ENCODE results near the gene SURF2. TPM values are rescaled to one million over a fixed set of nuclear protein-coding genes. Genes with fewer than 3 reads are reported as not detected.

Gene SURF2
- total RNA-seq, 1 donor from 2014 or later, result 20.0 TPM

DNA sequence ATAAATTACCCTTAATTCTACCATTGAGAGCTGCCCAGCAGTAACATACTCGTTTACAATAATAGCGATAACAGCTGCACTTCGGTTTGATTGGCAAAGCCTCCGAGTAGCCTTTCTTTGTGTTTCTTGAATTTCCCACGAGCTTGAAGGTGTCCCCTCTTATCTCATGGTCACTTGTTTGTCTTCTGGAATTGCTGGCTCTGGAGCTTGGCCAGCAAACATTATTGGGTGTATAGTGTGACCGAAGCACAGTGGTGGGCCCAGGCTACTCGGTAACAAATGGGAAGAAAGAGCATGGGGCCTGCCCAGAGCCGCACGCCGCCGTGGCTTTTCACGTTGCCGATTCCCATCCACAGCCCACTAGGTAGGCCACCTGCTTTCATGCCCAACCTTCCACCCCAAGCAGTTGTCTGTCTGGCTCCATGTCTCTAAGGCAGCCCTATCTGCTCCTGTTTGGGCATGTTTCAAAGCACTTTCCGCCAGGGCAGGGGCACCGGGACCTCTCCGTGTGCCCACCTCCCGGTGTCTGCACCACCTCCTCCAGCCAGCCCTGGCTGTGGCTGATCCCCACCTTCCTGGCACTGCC lies 28.5 kb downstream of the SURF2 start:
- H3K4me1 Mint-ChIP-seq (ENCODE audit: low read depth, unreplicated experiment), result no peaks in the 10 kb centered on the region
- no peaks in the 10 kb centered on the region for H3K4me1 ChIP-seq (ENCODE audit: insufficient read depth, low read length)
- H3K4me3 Mint-ChIP-seq (ENCODE audit: unreplicated experiment), result no peak overlapping the region
- H3K4me2 ChIP-seq (ENCODE audit: low read length), result no peak overlapping the region
- H3K9me3 ChIP-seq (ENCODE audit: insufficient read depth, low read depth, low read length), result peaks cover 5% of the 10 kb centered on the region
- no peaks in the 10 kb centered on the region for H3K79me2 ChIP-seq (ENCODE audit: insufficient read depth, low read length)
- no peak overlapping the region for H3K9ac ChIP-seq (ENCODE audit: low read length)
- H3K9me3 Mint-ChIP-seq (ENCODE audit: unreplicated experiment), result peaks cover 1% of the 10 kb centered on the region
- H3K27ac Mint-ChIP-seq (ENCODE audit: unreplicated experiment), result no peak overlapping the region
- no peak overlapping the region for H3K27ac ChIP-seq (ENCODE audit: low read depth, low read length)
- no peaks in the 10 kb centered on the region for H3K27me3 ChIP-seq (ENCODE audit: insufficient read depth, low read length)
- DNase-seq (ENCODE audit: low read depth) (no peak), FAIRE-seq (no peak)
- no peak overlapping the region for H2AFZ ChIP-seq (ENCODE audit: low read depth, low read length)
- no peaks in the 10 kb centered on the region for H3K36me3 ChIP-seq (ENCODE audit: insufficient read depth, low read length)
- H3K4me3 ChIP-seq (ENCODE audit: insufficient read depth, low read depth, low read length), result no peak overlapping the region
- peaks cover 22% of the 10 kb centered on the region for H3K27me3 Mint-ChIP-seq (ENCODE audit: low read depth, unreplicated experiment)
- TF ChIP-seq, protein P1, sequence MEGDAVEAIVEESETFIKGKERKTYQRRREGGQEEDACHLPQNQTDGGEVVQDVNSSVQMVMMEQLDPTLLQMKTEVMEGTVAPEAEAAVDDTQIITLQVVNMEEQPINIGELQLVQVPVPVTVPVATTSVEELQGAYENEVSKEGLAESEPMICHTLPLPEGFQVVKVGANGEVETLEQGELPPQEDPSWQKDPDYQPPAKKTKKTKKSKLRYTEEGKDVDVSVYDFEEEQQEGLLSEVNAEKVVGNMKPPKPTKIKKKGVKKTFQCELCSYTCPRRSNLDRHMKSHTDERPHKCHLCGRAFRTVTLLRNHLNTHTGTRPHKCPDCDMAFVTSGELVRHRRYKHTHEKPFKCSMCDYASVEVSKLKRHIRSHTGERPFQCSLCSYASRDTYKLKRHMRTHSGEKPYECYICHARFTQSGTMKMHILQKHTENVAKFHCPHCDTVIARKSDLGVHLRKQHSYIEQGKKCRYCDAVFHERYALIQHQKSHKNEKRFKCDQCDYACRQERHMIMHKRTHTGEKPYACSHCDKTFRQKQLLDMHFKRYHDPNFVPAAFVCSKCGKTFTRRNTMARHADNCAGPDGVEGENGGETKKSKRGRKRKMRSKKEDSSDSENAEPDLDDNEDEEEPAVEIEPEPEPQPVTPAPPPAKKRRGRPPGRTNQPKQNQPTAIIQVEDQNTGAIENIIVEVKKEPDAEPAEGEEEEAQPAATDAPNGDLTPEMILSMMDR (IDR thresholded peaks at IDR 0.05; ENCODE audit: insufficient read depth, low read depth, low read length), result no peak
- TF ChIP-seq EZH2 (IDR thresholded peaks at IDR 0.05; ENCODE audit: insufficient read depth, low read length), result no peak
- H4K20me1 ChIP-seq (ENCODE audit: insufficient read depth, low read length), result no peaks in the 10 kb centered on the region
- no peaks in the 10 kb centered on the region for H3K36me3 Mint-ChIP-seq (ENCODE audit: low read depth, unreplicated experiment)

DNA sequence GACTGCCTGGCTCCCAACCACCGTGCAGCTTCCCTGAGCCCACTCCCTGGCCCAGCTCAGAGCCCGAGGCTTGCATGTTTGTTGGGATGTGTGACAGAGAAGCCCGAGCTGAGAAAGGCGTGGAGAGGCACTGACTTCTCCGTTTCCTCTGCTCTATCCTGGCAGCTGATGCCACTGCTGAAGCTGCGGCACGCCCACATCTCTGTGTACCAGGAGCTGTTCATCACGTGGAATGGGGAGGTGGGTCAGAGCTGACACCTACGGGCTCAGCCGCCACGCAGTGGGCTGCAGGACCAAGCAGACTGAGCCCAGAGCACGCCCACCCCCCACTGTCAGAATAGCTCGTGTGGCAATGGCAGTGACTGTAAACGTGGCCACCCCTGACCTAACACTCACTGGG lies 29.1 kb downstream of the SURF2 start:
- Mint-ChIP-seq H3K36me3 (ENCODE audit: low read depth, unreplicated experiment) (no peaks in the 10 kb centered on the region), H3K27ac (ENCODE audit: unreplicated experiment) (no peak overlapping the region), H3K9me3 (ENCODE audit: unreplicated experiment) (peaks cover 1% of the 10 kb centered on the region), H3K4me3 (ENCODE audit: unreplicated experiment) (no peak overlapping the region), H3K27me3 (ENCODE audit: low read depth, unreplicated experiment) (peaks cover 25% of the 10 kb centered on the region), H3K4me1 (ENCODE audit: low read depth, unreplicated experiment) (no peaks in the 10 kb centered on the region)
- Histone ChIP-seq H3K9me3 (ENCODE audit: insufficient read depth, low read depth, low read length) (peaks cover 5% of the 10 kb centered on the region), H2AFZ (ENCODE audit: low read depth, low read length) (no peak overlapping the region), H3K79me2 (ENCODE audit: insufficient read depth, low read length) (no peaks in the 10 kb centered on the region), H3K4me3 (ENCODE audit: insufficient read depth, low read depth, low read length) (no peak overlapping the region), H4K20me1 (ENCODE audit: insufficient read depth, low read length) (no peaks in the 10 kb centered on the region), H3K27ac (ENCODE audit: low read depth, low read length) (no peak overlapping the region), H3K9ac (ENCODE audit: low read length) (no peak overlapping the region), H3K36me3 (ENCODE audit: insufficient read depth, low read length) (no peaks in the 10 kb centered on the region), H3K4me2 (ENCODE audit: low read length) (no peak overlapping the region), H3K4me1 (ENCODE audit: insufficient read depth, low read length) (no peaks in the 10 kb centered on the region), H3K27me3 (ENCODE audit: insufficient read depth, low read length) (no peaks in the 10 kb centered on the region)
- FAIRE-seq (no peak), DNase-seq (ENCODE audit: low read depth) (no peak)
- TF ChIP-seq, protein P1 (IDR thresholded peaks at IDR 0.05; ENCODE audit: insufficient read depth, low read depth, low read length), result no peak
- no peak for TF ChIP-seq EZH2 (IDR thresholded peaks at IDR 0.05; ENCODE audit: insufficient read depth, low read length)

DNA sequence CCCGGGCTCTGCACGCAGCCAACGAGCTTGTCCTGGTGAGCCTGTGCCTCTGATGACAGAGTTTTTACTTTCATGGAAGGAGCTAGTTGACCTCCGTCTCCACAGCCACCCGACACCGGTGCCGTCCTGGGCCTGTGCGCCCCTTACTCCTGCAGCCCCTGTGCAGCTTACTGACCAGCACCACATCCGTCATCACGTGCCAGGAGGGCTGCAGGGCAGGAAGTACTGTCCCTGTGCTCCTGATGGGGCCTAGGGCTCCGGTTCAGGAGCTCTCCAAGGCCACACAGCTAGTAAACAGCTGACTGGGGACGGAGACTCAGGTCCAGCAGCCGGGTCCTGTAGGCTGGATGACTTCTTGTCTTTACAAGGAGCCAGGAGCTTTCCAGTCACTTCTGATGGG lies 30.0 kb downstream of the SURF2 start:
- Histone ChIP-seq H3K9ac (ENCODE audit: low read length) (no peak overlapping the region), H2AFZ (ENCODE audit: low read depth, low read length) (no peak overlapping the region), H3K36me3 (ENCODE audit: insufficient read depth, low read length) (no peaks in the 10 kb centered on the region), H4K20me1 (ENCODE audit: insufficient read depth, low read length) (no peaks in the 10 kb centered on the region), H3K9me3 (ENCODE audit: insufficient read depth, low read depth, low read length) (peaks cover 5% of the 10 kb centered on the region), H3K4me3 (ENCODE audit: insufficient read depth, low read depth, low read length) (no peak overlapping the region), H3K27me3 (ENCODE audit: insufficient read depth, low read length) (no peaks in the 10 kb centered on the region), H3K4me1 (ENCODE audit: insufficient read depth, low read length) (no peaks in the 10 kb centered on the region), H3K79me2 (ENCODE audit: insufficient read depth, low read length) (no peaks in the 10 kb centered on the region), H3K27ac (ENCODE audit: low read depth, low read length) (no peak overlapping the region), H3K4me2 (ENCODE audit: low read length) (no peak overlapping the region)
- DNase-seq (ENCODE audit: low read depth) (no peak), FAIRE-seq (no peak)
- H3K9me3 Mint-ChIP-seq (ENCODE audit: unreplicated experiment), result peaks cover 1% of the 10 kb centered on the region
- H3K4me3 Mint-ChIP-seq (ENCODE audit: unreplicated experiment), result no peak overlapping the region
- no peak overlapping the region for H3K27ac Mint-ChIP-seq (ENCODE audit: unreplicated experiment)
- H3K27me3 Mint-ChIP-seq (ENCODE audit: low read depth, unreplicated experiment), result peaks cover 28% of the 10 kb centered on the region
- no peaks in the 10 kb centered on the region for H3K4me1 Mint-ChIP-seq (ENCODE audit: low read depth, unreplicated experiment)
- TF ChIP-seq EZH2 (IDR thresholded peaks at IDR 0.05; ENCODE audit: insufficient read depth, low read length), result no peak
- TF ChIP-seq, protein P1 (IDR thresholded peaks at IDR 0.05; ENCODE audit: insufficient read depth, low read depth, low read length), result no peak
- H3K36me3 Mint-ChIP-seq (ENCODE audit: low read depth, unreplicated experiment), result no peaks in the 10 kb centered on the region
